ENCODE results near the gene SLC66A1. TPM values are rescaled to one million over a fixed set of nuclear protein-coding genes. Genes with fewer than 3 reads are reported as not detected.
"Not testable (repeated sequence)": the region's sequence is repeated elsewhere in the genome, so short reads cannot be mapped to it uniquely, and the experiment has no call there.

The SLC66A1 gene
- total and polyA plus RNA-seq, 3 experiments from 2014 or later: 5.7 to 10.4 (median 8.6) TPM

GRCh38 chr1:19288324-19289241, 23.5 kb upstream of the SLC66A1 start, which contains the start of gene AKR7A3:
AKR7A3 (minus strand) TSS chr1:19288770; CDS start chr1:19288709, 61 bp downstream.
- peak within 1 kb of the TSS; percentile 49 for H3K4me3 ChIP-seq (ENCODE audit: low read length)
- CTCF ChIA-PET; H3K9me3 ChIP-seq (ENCODE audit: low read length); H3K27ac ChIP-seq (ENCODE audit: low read depth, low read length); POLR2A ChIA-PET; H3K27me3 ChIP-seq (ENCODE audit: insufficient read depth, low read length, poor library complexity, severe bottlenecking); H3K36me3 ChIP-seq (ENCODE audit: insufficient read depth, low read length); H3K4me1 ChIP-seq (ENCODE audit: insufficient read depth, low read length): not testable (repeated sequence)
- peaks cover 5 to 10% (median 6%) of the 10 kb centered on the region in 5 donors for H3K9me3 Mint-ChIP-seq
- peak; percentile 17 to 61 (median 40) for DNase-seq
- H3K4me3 Mint-ChIP-seq: peak within 1 kb of the TSS; percentile 43 to 72 (median 67)
- H3K27ac Mint-ChIP-seq: peak within 1 kb of the TSS in 4 of 8 donors; percentile 36 to 54 (median 47)
- H3K36me3 Mint-ChIP-seq: peaks cover 0 to 15% (median 0%) of the 10 kb centered on the region in 3 donors
- H3K27me3 Mint-ChIP-seq: peaks cover 0 to 22% of the 10 kb centered on the region in 2 donors
- peaks cover 3 to 10% (median 6%) of the 10 kb centered on the region in 3 donors for H3K4me1 Mint-ChIP-seq

- Mint-ChIP-seq H3K9me3 (peaks cover 6 to 13% (median 9%) of the 10 kb centered on the region in 5 donors), H3K27ac (peak overlapping the region in 2 of 8 donors; percentile 36 to 47), H3K36me3 (peaks cover 0 to 19% (median 1%) of the 10 kb centered on the region in 3 donors), H3K27me3 (peaks cover 0 to 22% of the 10 kb centered on the region in 2 donors), H3K4me3 (peak overlapping the region; percentile 8 to 66 (median 50)), H3K4me1 (peaks cover 3 to 10% (median 6%) of the 10 kb centered on the region in 3 donors)
- H3K4me1 ChIP-seq (ENCODE audit: insufficient read depth, low read length): no peaks in the 10 kb centered on the region
- DNase-seq: no peak
- no peaks in the 10 kb centered on the region for H3K36me3 ChIP-seq (ENCODE audit: insufficient read depth, low read length)
- H3K4me3 ChIP-seq (ENCODE audit: low read length): peak overlapping the region; percentile 49
- H3K9me3 ChIP-seq (ENCODE audit: low read length): no peaks in the 10 kb centered on the region
- H3K27me3 ChIP-seq (ENCODE audit: insufficient read depth, low read length, poor library complexity, severe bottlenecking): no peaks in the 10 kb centered on the region
- POLR2A ChIA-PET: interaction anchor here (0.6 kb wide), 1 partner anchor 169 kb away, joined by 3 read pairs; no protein-coding TSS in a partner anchor
- no peak overlapping the region for H3K27ac ChIP-seq (ENCODE audit: low read depth, low read length)
- CTCF ChIA-PET: no interaction called here
Observed at GRCh38 chr1:19289244-19289643, 22.9 kb upstream of the SLC66A1 start.

- Mint-ChIP-seq H3K27ac (no peak overlapping the region), H3K36me3 (peaks cover 7 to 36% (median 12%) of the 10 kb centered on the region in 3 donors), H3K27me3 (peaks cover 0 to 6% of the 10 kb centered on the region in 2 donors), H3K4me1 (no peaks in the 10 kb centered on the region), H3K9me3 (peaks cover 17 to 27% (median 19%) of the 10 kb centered on the region in 5 donors), H3K4me3 (no peak overlapping the region)
- Histone ChIP-seq H3K4me1 (ENCODE audit: insufficient read depth, low read length) (no peaks in the 10 kb centered on the region), H3K36me3 (ENCODE audit: insufficient read depth, low read length) (no peaks in the 10 kb centered on the region), H3K27me3 (ENCODE audit: insufficient read depth, low read length, poor library complexity, severe bottlenecking) (no peaks in the 10 kb centered on the region), H3K27ac (ENCODE audit: low read depth, low read length) (no peak overlapping the region), H3K4me3 (ENCODE audit: low read length) (no peak overlapping the region), H3K9me3 (ENCODE audit: low read length) (peaks cover 9% of the 10 kb centered on the region)
- DNase-seq: no peak
- ChIA-PET POLR2A (no interaction called here), CTCF (no interaction called here)
Observed at GRCh38 chr1:19294638-19295037, 17.5 kb upstream of the SLC66A1 start.

- Histone ChIP-seq H3K4me1 (ENCODE audit: insufficient read depth, low read length) (no peaks in the 10 kb centered on the region), H3K27me3 (ENCODE audit: insufficient read depth, low read length, poor library complexity, severe bottlenecking) (no peaks in the 10 kb centered on the region), H3K9me3 (ENCODE audit: low read length) (peaks cover 2% of the 10 kb centered on the region), H3K36me3 (ENCODE audit: insufficient read depth, low read length) (peaks cover 14% of the 10 kb centered on the region), H3K27ac (ENCODE audit: low read depth, low read length) (no peak overlapping the region), H3K4me3 (ENCODE audit: low read length) (no peak overlapping the region)
- Mint-ChIP-seq H3K36me3 (peaks cover 14 to 37% (median 17%) of the 10 kb centered on the region in 3 donors), H3K27me3 (no peaks in the 10 kb centered on the region), H3K9me3 (peaks cover under 1 to 5% (median 4%) of the 10 kb centered on the region in 5 donors), H3K4me3 (no peak overlapping the region), H3K27ac (no peak overlapping the region), H3K4me1 (no peaks in the 10 kb centered on the region)
- peak in 1 of 5 donors; percentile 23 for DNase-seq
- ChIA-PET CTCF (no interaction called here), POLR2A (no interaction called here)
Observed at GRCh38 chr1:19300211-19300610, 11.9 kb upstream of the SLC66A1 start.

GRCh38 chr1:19304081-19304480, 8.0 kb upstream of the SLC66A1 start:
- peak in 1 of 5 donors; percentile 24 for DNase-seq
- peak overlapping the region in 1 of 7 donors; percentile 74 for H3K4me3 Mint-ChIP-seq
- H3K27me3 Mint-ChIP-seq; H3K9me3 ChIP-seq (ENCODE audit: low read length); H3K27ac ChIP-seq (ENCODE audit: low read depth, low read length); H3K27me3 ChIP-seq (ENCODE audit: insufficient read depth, low read length, poor library complexity, severe bottlenecking); H3K9me3 Mint-ChIP-seq; H3K4me1 Mint-ChIP-seq; POLR2A ChIA-PET; H3K4me3 ChIP-seq (ENCODE audit: low read length); CTCF ChIA-PET; H3K4me1 ChIP-seq (ENCODE audit: insufficient read depth, low read length); H3K27ac Mint-ChIP-seq: not testable (repeated sequence)
- peaks cover 30% of the 10 kb centered on the region for H3K36me3 ChIP-seq (ENCODE audit: insufficient read depth, low read length)
- peaks cover 6 to 66% (median 20%) of the 10 kb centered on the region in 3 donors for H3K36me3 Mint-ChIP-seq

GRCh38 chr1:19305880-19306279, 6.2 kb upstream of the SLC66A1 start:
- peaks cover 6 to 64% (median 20%) of the 10 kb centered on the region in 3 donors for H3K36me3 Mint-ChIP-seq
- peak in 1 of 5 donors; percentile 26 for DNase-seq
- H3K4me3 Mint-ChIP-seq: no peak overlapping the region
- Histone ChIP-seq H3K9me3 (ENCODE audit: low read length) (no peaks in the 10 kb centered on the region), H3K36me3 (ENCODE audit: insufficient read depth, low read length) (peaks cover 30% of the 10 kb centered on the region), H3K27ac (ENCODE audit: low read depth, low read length) (no peak overlapping the region), H3K27me3 (ENCODE audit: insufficient read depth, low read length, poor library complexity, severe bottlenecking) (no peaks in the 10 kb centered on the region), H3K4me3 (ENCODE audit: low read length) (no peak overlapping the region), H3K4me1 (ENCODE audit: insufficient read depth, low read length) (peaks cover 4% of the 10 kb centered on the region)
- H3K27ac Mint-ChIP-seq: no peak overlapping the region
- no peaks in the 10 kb centered on the region for H3K9me3 Mint-ChIP-seq
- no peaks in the 10 kb centered on the region for H3K27me3 Mint-ChIP-seq
- ChIA-PET POLR2A (no interaction called here), CTCF (no interaction called here)
- peaks cover 12 to 23% (median 19%) of the 10 kb centered on the region in 3 donors for H3K4me1 Mint-ChIP-seq

GRCh38 chr1:19306941-19307340, 5.2 kb upstream of the SLC66A1 start:
- peak in 1 of 5 donors; percentile 18 for DNase-seq
- H3K4me3 Mint-ChIP-seq: no peak overlapping the region
- H3K27ac Mint-ChIP-seq: no peak overlapping the region
- no peaks in the 10 kb centered on the region for H3K9me3 Mint-ChIP-seq
- H3K27me3 Mint-ChIP-seq: no peaks in the 10 kb centered on the region
- peaks cover 6 to 66% (median 21%) of the 10 kb centered on the region in 3 donors for H3K36me3 Mint-ChIP-seq
- ChIA-PET CTCF (no interaction called here), POLR2A (no interaction called here)
- H3K36me3 ChIP-seq (ENCODE audit: insufficient read depth, low read length): peaks cover 30% of the 10 kb centered on the region
- H3K4me3 ChIP-seq (ENCODE audit: low read length): no peak overlapping the region
- peaks cover 9% of the 10 kb centered on the region for H3K4me1 ChIP-seq (ENCODE audit: insufficient read depth, low read length)
- no peak overlapping the region for H3K27ac ChIP-seq (ENCODE audit: low read depth, low read length)
- H3K4me1 Mint-ChIP-seq: peaks cover 16 to 30% (median 26%) of the 10 kb centered on the region in 3 donors
- H3K27me3 ChIP-seq (ENCODE audit: insufficient read depth, low read length, poor library complexity, severe bottlenecking): no peaks in the 10 kb centered on the region
- H3K9me3 ChIP-seq (ENCODE audit: low read length): no peaks in the 10 kb centered on the region

Measured in CD8-positive, alpha-beta memory T cell (primary cell).